ENCODE results near the gene NPB.
A peak's percentile ranks its signal among the peaks of the same experiment; 100 is the strongest.

The NPB gene

GRCh38 chr17:81888988-81889595, 12.9 kb upstream of the NPB start:
- no peaks in the 10 kb centered on the region for H3K27me3 ChIP-seq (ENCODE audit: control insufficient read depth, insufficient read depth, low read length)
- peaks cover 28% of the 10 kb centered on the region for H3K36me3 ChIP-seq (ENCODE audit: control insufficient read depth, insufficient read depth, low read length)
- WGBS (ENCODE audit: insufficient coverage, insufficient read length): no CpG with 5 or more reads among the region's 16 CpGs
- H3K9me3 ChIP-seq (ENCODE audit: control insufficient read depth, insufficient read depth, low read length): no peaks in the 10 kb centered on the region
- no peak overlapping the region for H3K4me3 ChIP-seq (ENCODE audit: low read length)
- H3K4me1 ChIP-seq (ENCODE audit: control insufficient read depth, insufficient read depth, low read length): peaks cover 2% of the 10 kb centered on the region; the same call in 1 of the 2 replicates
- no peak overlapping the region for H3K27ac ChIP-seq (ENCODE audit: low read length)
- DNase-seq (ENCODE audit: low read depth, low spot score): no peak

GRCh38 chr17:81889602-81890001, 12.4 kb upstream of the NPB start:
- Histone ChIP-seq H3K27me3 (ENCODE audit: control insufficient read depth, insufficient read depth, low read length) (no peaks in the 10 kb centered on the region), H3K9me3 (ENCODE audit: control insufficient read depth, insufficient read depth, low read length) (no peaks in the 10 kb centered on the region), H3K36me3 (ENCODE audit: control insufficient read depth, insufficient read depth, low read length) (peaks cover 32% of the 10 kb centered on the region), H3K27ac (ENCODE audit: low read length) (no peak overlapping the region), H3K4me1 (ENCODE audit: control insufficient read depth, insufficient read depth, low read length) (peaks cover 2% of the 10 kb centered on the region; the same call in 1 of the 2 replicates), H3K4me3 (ENCODE audit: low read length) (no peak overlapping the region)
- DNase-seq (ENCODE audit: low read depth, low spot score): no peak
- WGBS (ENCODE audit: insufficient coverage, insufficient read length): no CpG with 5 or more reads among the region's 9 CpGs

- DNase-seq (ENCODE audit: low read depth, low spot score): no peak
- Histone ChIP-seq H3K36me3 (ENCODE audit: control insufficient read depth, insufficient read depth, low read length) (peaks cover 32% of the 10 kb centered on the region), H3K4me1 (ENCODE audit: control insufficient read depth, insufficient read depth, low read length) (peaks cover 2% of the 10 kb centered on the region; the same call in 1 of the 2 replicates), H3K27ac (ENCODE audit: low read length) (no peak overlapping the region), H3K9me3 (ENCODE audit: control insufficient read depth, insufficient read depth, low read length) (no peaks in the 10 kb centered on the region), H3K4me3 (ENCODE audit: low read length) (peak overlapping the region; percentile 88), H3K27me3 (ENCODE audit: control insufficient read depth, insufficient read depth, low read length) (no peaks in the 10 kb centered on the region)
- WGBS (ENCODE audit: insufficient coverage, insufficient read length): no CpG with 5 or more reads among the region's 69 CpGs
Measured at GRCh38 chr17:81890447-81891302, 11.4 kb upstream of the NPB start.

GRCh38 chr17:81891303-81891552, 10.8 kb upstream of the NPB start:
- H3K27ac ChIP-seq (ENCODE audit: low read length): no peak overlapping the region
- no peak for DNase-seq (ENCODE audit: low read depth, low spot score)
- peak overlapping the region; percentile 88 for H3K4me3 ChIP-seq (ENCODE audit: low read length)
- peaks cover 32% of the 10 kb centered on the region for H3K36me3 ChIP-seq (ENCODE audit: control insufficient read depth, insufficient read depth, low read length)
- peaks cover 2% of the 10 kb centered on the region; the same call in 1 of the 2 replicates for H3K4me1 ChIP-seq (ENCODE audit: control insufficient read depth, insufficient read depth, low read length)
- no CpG with 5 or more reads among the region's 40 CpGs for WGBS (ENCODE audit: insufficient coverage, insufficient read length)
- no peaks in the 10 kb centered on the region for H3K9me3 ChIP-seq (ENCODE audit: control insufficient read depth, insufficient read depth, low read length)
- H3K27me3 ChIP-seq (ENCODE audit: control insufficient read depth, insufficient read depth, low read length): no peaks in the 10 kb centered on the region

- peaks cover 13% of the 10 kb centered on the region for H3K36me3 ChIP-seq (ENCODE audit: control insufficient read depth, insufficient read depth, low read length)
- no CpG with 5 or more reads among the region's 11 CpGs for WGBS (ENCODE audit: insufficient coverage, insufficient read length)
- no peak for DNase-seq (ENCODE audit: low read depth, low spot score)
Measured at GRCh38 chr17:81895400-81895799, 6.6 kb upstream of the NPB start.

GRCh38 chr17:81898029-81898866, 3.8 kb upstream of the NPB start:
- Histone ChIP-seq H3K9me3 (ENCODE audit: control insufficient read depth, insufficient read depth, low read length) (no peaks in the 10 kb centered on the region), H3K4me3 (ENCODE audit: low read length) (no peak overlapping the region), H3K36me3 (ENCODE audit: control insufficient read depth, insufficient read depth, low read length) (peaks cover 13% of the 10 kb centered on the region), H3K4me1 (ENCODE audit: control insufficient read depth, insufficient read depth, low read length) (peaks cover 3% of the 10 kb centered on the region; the same call in 1 of the 2 replicates), H3K27me3 (ENCODE audit: control insufficient read depth, insufficient read depth, low read length) (peaks cover 5% of the 10 kb centered on the region; the same call in 1 of the 2 replicates), H3K27ac (ENCODE audit: low read length) (no peak overlapping the region)
- no peak for DNase-seq (ENCODE audit: low read depth, low spot score)
- WGBS (ENCODE audit: insufficient coverage, insufficient read length): no CpG with 5 or more reads among the region's 19 CpGs

More at GRCh38 chr17:81895400-81895799, 6.6 kb upstream of the NPB start:
- Histone ChIP-seq H3K4me3 (ENCODE audit: low read length) (no peak overlapping the region), H3K4me1 (ENCODE audit: control insufficient read depth, insufficient read depth, low read length) (peaks cover under 1% of the 10 kb centered on the region), H3K9me3 (ENCODE audit: control insufficient read depth, insufficient read depth, low read length) (no peaks in the 10 kb centered on the region), H3K27me3 (ENCODE audit: control insufficient read depth, insufficient read depth, low read length) (no peaks in the 10 kb centered on the region), H3K27ac (ENCODE audit: low read length) (no peak overlapping the region)

GRCh38 chr17:81898885-81899284, 3.2 kb upstream of the NPB start:
- Histone ChIP-seq H3K36me3 (ENCODE audit: control insufficient read depth, insufficient read depth, low read length) (peaks cover 16% of the 10 kb centered on the region), H3K27ac (ENCODE audit: low read length) (no peak overlapping the region), H3K4me1 (ENCODE audit: control insufficient read depth, insufficient read depth, low read length) (peaks cover 3% of the 10 kb centered on the region; the same call in 1 of the 2 replicates), H3K27me3 (ENCODE audit: control insufficient read depth, insufficient read depth, low read length) (peaks cover 5% of the 10 kb centered on the region; the same call in 1 of the 2 replicates), H3K4me3 (ENCODE audit: low read length) (no peak overlapping the region), H3K9me3 (ENCODE audit: control insufficient read depth, insufficient read depth, low read length) (no peaks in the 10 kb centered on the region)
- WGBS (ENCODE audit: insufficient coverage, insufficient read length): no CpG with 5 or more reads among the region's 9 CpGs
- DNase-seq (ENCODE audit: low read depth, low spot score): no peak

- no CpG with 5 or more reads among the region's 22 CpGs for WGBS (ENCODE audit: insufficient coverage, insufficient read length)
- peaks cover 11% of the 10 kb centered on the region for H3K36me3 ChIP-seq (ENCODE audit: control insufficient read depth, insufficient read depth, low read length)
Measured at GRCh38 chr17:81899514-81900166, 2.4 kb upstream of the NPB start.

GRCh38 chr17:81900181-81900820, 1.7 kb upstream of the NPB start:
- H3K4me3 ChIP-seq (ENCODE audit: low read length): no peak overlapping the region
- H3K27me3 ChIP-seq (ENCODE audit: control insufficient read depth, insufficient read depth, low read length): peaks cover 5% of the 10 kb centered on the region; the same call in 1 of the 2 replicates
- no CpG with 5 or more reads among the region's 18 CpGs for WGBS (ENCODE audit: insufficient coverage, insufficient read length)
- H3K4me1 ChIP-seq (ENCODE audit: control insufficient read depth, insufficient read depth, low read length): peaks cover 3% of the 10 kb centered on the region; the same call in 1 of the 2 replicates
- no peak for DNase-seq (ENCODE audit: low read depth, low spot score)
- H3K27ac ChIP-seq (ENCODE audit: low read length): no peak overlapping the region
- H3K9me3 ChIP-seq (ENCODE audit: control insufficient read depth, insufficient read depth, low read length): no peaks in the 10 kb centered on the region
- peaks cover 11% of the 10 kb centered on the region for H3K36me3 ChIP-seq (ENCODE audit: control insufficient read depth, insufficient read depth, low read length)

More at GRCh38 chr17:81899514-81900166, 2.4 kb upstream of the NPB start:
- H3K27me3 ChIP-seq (ENCODE audit: control insufficient read depth, insufficient read depth, low read length): peaks cover 5% of the 10 kb centered on the region; the same call in 1 of the 2 replicates
- H3K4me3 ChIP-seq (ENCODE audit: low read length): no peak overlapping the region
- H3K9me3 ChIP-seq (ENCODE audit: control insufficient read depth, insufficient read depth, low read length): no peaks in the 10 kb centered on the region
- no peak for DNase-seq (ENCODE audit: low read depth, low spot score)
- peaks cover 3% of the 10 kb centered on the region; the same call in 1 of the 2 replicates for H3K4me1 ChIP-seq (ENCODE audit: control insufficient read depth, insufficient read depth, low read length)
- H3K27ac ChIP-seq (ENCODE audit: low read length): no peak overlapping the region
